ENCODE results near the gene SHISA9.

SHISA9 gene

GRCh38 chr16:13207151-13207550, 305.8 kb downstream of the SHISA9 start:
- Histone ChIP-seq H3K36me3 (ENCODE audit: control insufficient read depth, low read length) (no peaks in the 10 kb centered on the region), H3K4me1 (ENCODE audit: control insufficient read depth, low read length) (no peaks in the 10 kb centered on the region), H3K27ac (ENCODE audit: low read depth, low read length) (no peak overlapping the region), H3K4me3 (ENCODE audit: low read length) (no peak overlapping the region), H3K27me3 (ENCODE audit: control insufficient read depth, low read length) (no peaks in the 10 kb centered on the region), H4K20me1 (ENCODE audit: control insufficient read depth, insufficient read depth, low read depth, low read length) (no peaks in the 10 kb centered on the region), H3K79me2 (ENCODE audit: control insufficient read depth, low read length) (no peaks in the 10 kb centered on the region), H3F3A (ENCODE audit: control insufficient read depth, insufficient read depth) (no peaks in the 10 kb centered on the region), H3K9me2 (replicated peaks; ENCODE audit: control insufficient read depth, low read length) (no peaks in the 10 kb centered on the region), H3K9me3 (ENCODE audit: control insufficient read depth, insufficient read depth, low read length) (no peaks in the 10 kb centered on the region), H3K4me2 (ENCODE audit: low read length) (no peak overlapping the region)
- TF ChIP-seq EZH2phosphoT487 (IDR thresholded peaks at IDR 0.05; ENCODE audit: borderline replicate concordance, low read length): no peak
- TF ChIP-seq CTCF (IDR thresholded peaks at IDR 0.05; ENCODE audit: low read depth, low read length, poor library complexity, severe bottlenecking): no peak

GRCh38 chr16:13223666-13224065, 322.3 kb downstream of the SHISA9 start:
- Histone ChIP-seq H3K27ac (ENCODE audit: low read depth, low read length) (no peak overlapping the region), H4K20me1 (ENCODE audit: control insufficient read depth, insufficient read depth, low read depth, low read length) (no peaks in the 10 kb centered on the region), H3K79me2 (ENCODE audit: control insufficient read depth, low read length) (no peaks in the 10 kb centered on the region), H3K9me3 (ENCODE audit: control insufficient read depth, insufficient read depth, low read length) (no peaks in the 10 kb centered on the region; the same call in 1 of the 2 replicates), H3K27me3 (ENCODE audit: control insufficient read depth, low read length) (no peaks in the 10 kb centered on the region), H3K4me2 (ENCODE audit: low read length) (no peak overlapping the region), H3K9me2 (replicated peaks; ENCODE audit: control insufficient read depth, low read length) (no peaks in the 10 kb centered on the region), H3K4me1 (ENCODE audit: control insufficient read depth, low read length) (no peaks in the 10 kb centered on the region), H3F3A (ENCODE audit: control insufficient read depth, insufficient read depth) (no peaks in the 10 kb centered on the region), H3K4me3 (ENCODE audit: low read length) (no peak overlapping the region), H3K36me3 (ENCODE audit: control insufficient read depth, low read length) (no peaks in the 10 kb centered on the region)
- TF ChIP-seq EZH2phosphoT487 (IDR thresholded peaks at IDR 0.05; ENCODE audit: borderline replicate concordance, low read length) (no peak), CTCF (IDR thresholded peaks at IDR 0.05; ENCODE audit: low read depth, low read length, poor library complexity, severe bottlenecking) (no peak)

GRCh38 chr16:13229039-13229438, 327.6 kb downstream of the SHISA9 start:
- Histone ChIP-seq H3K27me3 (ENCODE audit: control insufficient read depth, low read length) (no peaks in the 10 kb centered on the region), H3K27ac (ENCODE audit: low read depth, low read length) (no peak overlapping the region), H4K20me1 (ENCODE audit: control insufficient read depth, insufficient read depth, low read depth, low read length) (no peaks in the 10 kb centered on the region), H3K36me3 (ENCODE audit: control insufficient read depth, low read length) (no peaks in the 10 kb centered on the region), H3K79me2 (ENCODE audit: control insufficient read depth, low read length) (no peaks in the 10 kb centered on the region), H3K4me3 (ENCODE audit: low read length) (no peak overlapping the region), H3K9me3 (ENCODE audit: control insufficient read depth, insufficient read depth, low read length) (no peaks in the 10 kb centered on the region; the same call in 1 of the 2 replicates), H3F3A (ENCODE audit: control insufficient read depth, insufficient read depth) (no peaks in the 10 kb centered on the region), H3K4me2 (ENCODE audit: low read length) (no peak overlapping the region), H3K4me1 (ENCODE audit: control insufficient read depth, low read length) (no peaks in the 10 kb centered on the region), H3K9me2 (replicated peaks; ENCODE audit: control insufficient read depth, low read length) (no peaks in the 10 kb centered on the region)
- TF ChIP-seq CTCF (IDR thresholded peaks at IDR 0.05; ENCODE audit: low read depth, low read length, poor library complexity, severe bottlenecking) (no peak), EZH2phosphoT487 (IDR thresholded peaks at IDR 0.05; ENCODE audit: borderline replicate concordance, low read length) (no peak)

- Histone ChIP-seq H3K27me3 (ENCODE audit: control insufficient read depth, low read length) (no peaks in the 10 kb centered on the region), H3K9me2 (replicated peaks; ENCODE audit: control insufficient read depth, low read length) (no peaks in the 10 kb centered on the region), H3F3A (ENCODE audit: control insufficient read depth, insufficient read depth) (no peaks in the 10 kb centered on the region), H3K27ac (ENCODE audit: low read depth, low read length) (no peak overlapping the region), H3K4me1 (ENCODE audit: control insufficient read depth, low read length) (no peaks in the 10 kb centered on the region), H3K36me3 (ENCODE audit: control insufficient read depth, low read length) (no peaks in the 10 kb centered on the region), H3K9me3 (ENCODE audit: control insufficient read depth, insufficient read depth, low read length) (no peaks in the 10 kb centered on the region), H3K79me2 (ENCODE audit: control insufficient read depth, low read length) (no peaks in the 10 kb centered on the region), H3K4me3 (ENCODE audit: low read length) (no peak overlapping the region), H4K20me1 (ENCODE audit: control insufficient read depth, insufficient read depth, low read depth, low read length) (no peaks in the 10 kb centered on the region), H3K4me2 (ENCODE audit: low read length) (no peak overlapping the region)
- no peak for TF ChIP-seq CTCF (IDR thresholded peaks at IDR 0.05; ENCODE audit: low read depth, low read length, poor library complexity, severe bottlenecking)
These were observed 330.0 kb downstream of the SHISA9 start for GRCh38 chr16:13231365-13231764.
